Medulla oblongata (tissue), 1 donor: ENCODE data around the gene DHX30.
"Not testable (repeated sequence)": the region's sequence is repeated elsewhere in the genome, so short reads cannot be mapped to it uniquely, and the experiment has no call there.

Experiments used
- DNase-seq: peaks from one replicate; pipeline ENCODE4 v3.0.0-alpha.2; 2015; ENCODE audit errors: extremely low spot score

The DHX30 gene, protein sequence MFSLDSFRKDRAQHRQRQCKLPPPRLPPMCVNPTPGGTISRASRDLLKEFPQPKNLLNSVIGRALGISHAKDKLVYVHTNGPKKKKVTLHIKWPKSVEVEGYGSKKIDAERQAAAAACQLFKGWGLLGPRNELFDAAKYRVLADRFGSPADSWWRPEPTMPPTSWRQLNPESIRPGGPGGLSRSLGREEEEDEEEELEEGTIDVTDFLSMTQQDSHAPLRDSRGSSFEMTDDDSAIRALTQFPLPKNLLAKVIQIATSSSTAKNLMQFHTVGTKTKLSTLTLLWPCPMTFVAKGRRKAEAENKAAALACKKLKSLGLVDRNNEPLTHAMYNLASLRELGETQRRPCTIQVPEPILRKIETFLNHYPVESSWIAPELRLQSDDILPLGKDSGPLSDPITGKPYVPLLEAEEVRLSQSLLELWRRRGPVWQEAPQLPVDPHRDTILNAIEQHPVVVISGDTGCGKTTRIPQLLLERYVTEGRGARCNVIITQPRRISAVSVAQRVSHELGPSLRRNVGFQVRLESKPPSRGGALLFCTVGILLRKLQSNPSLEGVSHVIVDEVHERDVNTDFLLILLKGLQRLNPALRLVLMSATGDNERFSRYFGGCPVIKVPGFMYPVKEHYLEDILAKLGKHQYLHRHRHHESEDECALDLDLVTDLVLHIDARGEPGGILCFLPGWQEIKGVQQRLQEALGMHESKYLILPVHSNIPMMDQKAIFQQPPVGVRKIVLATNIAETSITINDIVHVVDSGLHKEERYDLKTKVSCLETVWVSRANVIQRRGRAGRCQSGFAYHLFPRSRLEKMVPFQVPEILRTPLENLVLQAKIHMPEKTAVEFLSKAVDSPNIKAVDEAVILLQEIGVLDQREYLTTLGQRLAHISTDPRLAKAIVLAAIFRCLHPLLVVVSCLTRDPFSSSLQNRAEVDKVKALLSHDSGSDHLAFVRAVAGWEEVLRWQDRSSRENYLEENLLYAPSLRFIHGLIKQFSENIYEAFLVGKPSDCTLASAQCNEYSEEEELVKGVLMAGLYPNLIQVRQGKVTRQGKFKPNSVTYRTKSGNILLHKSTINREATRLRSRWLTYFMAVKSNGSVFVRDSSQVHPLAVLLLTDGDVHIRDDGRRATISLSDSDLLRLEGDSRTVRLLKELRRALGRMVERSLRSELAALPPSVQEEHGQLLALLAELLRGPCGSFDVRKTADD

DNA sequence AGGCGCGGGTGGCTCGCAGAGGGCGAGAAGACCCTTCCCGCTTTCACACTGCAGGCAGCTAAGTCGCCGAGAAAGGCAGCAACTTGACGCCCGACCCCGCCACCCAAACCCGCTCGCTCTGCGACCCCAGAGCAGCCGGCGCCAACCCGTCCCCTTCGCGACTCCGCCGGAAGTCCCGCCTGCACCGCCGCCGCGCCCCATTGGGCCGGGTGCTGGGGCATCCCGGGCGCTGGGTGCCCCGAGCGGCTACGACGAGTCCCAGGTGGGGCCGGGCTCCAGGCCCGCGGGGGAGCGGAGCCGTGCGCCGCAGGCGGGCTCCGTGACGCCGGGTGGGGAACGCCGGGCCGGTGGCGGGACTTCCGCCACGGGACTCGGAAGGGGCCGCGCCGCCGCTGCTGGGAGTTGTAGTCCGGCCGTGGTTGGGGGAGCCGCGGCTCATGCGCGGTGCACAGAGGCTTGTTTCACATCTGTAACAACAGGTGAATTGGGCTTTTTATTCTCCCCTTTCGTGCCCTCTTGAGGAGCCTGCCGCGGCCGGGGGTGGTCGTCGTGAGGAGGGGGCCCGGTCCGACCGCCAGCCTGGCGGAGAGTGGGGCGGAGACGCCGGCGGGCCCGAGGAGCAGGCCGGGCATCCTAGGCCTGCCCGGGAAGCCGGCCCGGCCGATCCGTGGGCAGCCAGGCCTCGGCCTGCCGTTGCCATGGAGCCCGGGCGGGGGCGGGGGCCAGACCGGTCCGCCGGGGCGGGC is at the start of gene DHX30:
DHX30 (plus strand) TSS at position 405 of the 746 bp plus-strand sequence. CDS start 7,546 bp downstream, outside the sequence.
- peak; percentile 92 for DNase-seq

DNA sequence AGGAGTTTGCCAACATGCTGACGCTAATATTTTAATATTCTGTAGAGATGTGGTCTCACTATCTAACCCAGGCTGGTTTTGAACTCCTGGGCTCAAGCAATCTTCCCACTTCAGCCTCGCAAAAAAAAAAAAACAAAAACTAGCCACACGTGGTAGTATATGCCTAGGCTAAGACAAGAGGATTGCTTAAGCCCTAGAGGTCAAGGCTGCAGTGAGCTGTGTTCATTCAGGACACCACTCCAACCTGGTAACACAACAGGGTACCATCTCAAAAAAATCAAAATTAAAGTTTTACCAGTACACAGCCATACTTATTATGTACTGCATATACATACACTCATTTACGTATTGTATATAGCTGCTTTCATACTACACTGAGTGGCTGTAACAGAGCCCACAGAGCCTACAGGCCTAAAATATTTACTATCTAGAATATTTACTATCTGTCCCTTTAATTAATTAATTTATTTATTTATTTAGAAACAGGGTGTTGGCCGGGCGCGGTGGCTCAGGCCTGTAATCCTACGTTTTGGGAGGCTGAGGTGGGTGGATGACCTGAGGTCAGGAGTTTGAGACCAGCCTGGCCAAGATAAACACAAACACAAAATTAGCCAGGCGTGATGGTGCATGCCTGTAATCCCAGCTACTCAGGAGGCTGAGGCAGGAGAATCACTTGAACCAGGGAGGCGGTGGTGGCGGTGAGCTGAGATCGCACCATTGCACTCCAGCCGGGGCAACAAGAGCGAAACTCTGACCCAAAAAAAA is 44.5 kb upstream of the DHX30 start:
- DNase-seq = no peak

DNA sequence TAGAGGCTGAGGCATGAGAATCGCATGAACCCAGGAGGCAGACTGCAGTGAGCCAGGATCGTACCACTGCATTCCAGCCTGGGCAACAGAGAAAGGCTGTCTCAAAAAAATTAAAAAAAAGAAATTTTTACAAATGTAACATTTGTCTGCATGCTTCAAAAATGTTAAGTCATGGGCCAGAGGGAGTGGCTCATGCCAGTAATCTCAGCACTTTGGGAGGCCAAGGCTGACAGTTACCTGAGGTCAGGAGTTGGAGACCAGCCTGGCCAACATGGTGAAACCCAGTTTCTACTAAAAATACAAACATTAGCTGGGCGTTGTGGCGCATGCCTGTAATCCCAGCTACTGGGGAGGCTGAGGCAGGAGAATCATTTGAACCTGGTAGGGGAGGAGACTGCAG is 42.7 kb upstream of the DHX30 start:
- DNase-seq = not testable (repeated sequence)

DNA sequence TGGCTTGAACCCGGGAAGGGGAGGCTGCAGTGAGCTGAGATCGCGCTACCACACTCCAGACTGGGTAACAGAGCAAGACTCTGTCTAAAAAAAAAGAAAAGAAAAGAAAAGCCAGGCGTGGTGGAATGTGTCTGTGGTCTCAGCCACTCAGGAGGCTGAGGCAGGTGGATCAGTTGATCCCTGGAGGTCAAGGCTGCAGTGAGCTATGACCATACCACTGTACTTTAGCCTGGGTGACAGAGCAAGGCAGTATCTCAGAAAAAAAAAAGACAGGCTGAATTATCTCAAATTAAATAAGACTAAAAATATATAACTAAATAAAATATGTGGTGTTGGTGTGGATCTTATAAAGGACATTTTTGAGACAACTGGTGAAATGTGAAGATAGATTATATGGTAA is 41.9 kb upstream of the DHX30 start:
- no peak for DNase-seq

DNA sequence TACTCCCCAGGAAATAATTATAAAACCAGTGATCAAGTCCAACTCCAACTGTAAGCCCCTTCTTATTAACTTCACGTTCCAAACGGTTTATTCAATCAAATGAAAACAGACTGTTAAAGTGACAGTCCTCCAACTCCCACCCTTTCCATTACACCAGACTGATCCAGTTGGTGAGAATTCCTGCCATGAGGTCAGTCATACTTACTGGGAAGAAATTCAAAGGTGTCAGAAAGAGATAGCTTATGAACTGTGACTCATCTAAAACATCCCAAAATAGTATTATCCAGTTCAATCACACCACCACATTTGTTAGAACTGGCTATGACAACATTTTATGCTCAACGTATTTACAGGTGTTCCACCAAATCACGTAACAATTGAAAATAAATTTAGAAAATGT is 40.7 kb upstream of the DHX30 start:
- DNase-seq = no peak

DNA sequence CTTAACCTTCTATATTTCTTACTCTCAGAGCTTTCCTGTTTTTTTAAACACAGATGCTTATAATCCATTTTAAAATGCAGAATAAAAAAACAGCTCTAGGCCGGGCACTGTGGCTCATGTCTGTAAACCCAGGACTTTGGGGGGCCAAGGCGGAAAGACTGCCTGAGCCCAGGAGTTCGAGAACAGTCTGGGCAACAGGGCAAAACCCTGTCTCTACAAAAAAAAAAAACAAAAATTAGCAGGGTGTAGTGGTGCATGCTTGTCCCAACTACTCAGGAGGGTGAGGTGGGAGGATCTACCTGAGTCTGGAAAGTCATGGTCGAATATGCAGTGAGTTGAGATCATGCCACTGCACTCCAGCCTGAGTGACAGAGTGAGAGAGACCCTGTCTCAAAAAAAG is 36.8 kb upstream of the DHX30 start:
- no peak for DNase-seq

DNA sequence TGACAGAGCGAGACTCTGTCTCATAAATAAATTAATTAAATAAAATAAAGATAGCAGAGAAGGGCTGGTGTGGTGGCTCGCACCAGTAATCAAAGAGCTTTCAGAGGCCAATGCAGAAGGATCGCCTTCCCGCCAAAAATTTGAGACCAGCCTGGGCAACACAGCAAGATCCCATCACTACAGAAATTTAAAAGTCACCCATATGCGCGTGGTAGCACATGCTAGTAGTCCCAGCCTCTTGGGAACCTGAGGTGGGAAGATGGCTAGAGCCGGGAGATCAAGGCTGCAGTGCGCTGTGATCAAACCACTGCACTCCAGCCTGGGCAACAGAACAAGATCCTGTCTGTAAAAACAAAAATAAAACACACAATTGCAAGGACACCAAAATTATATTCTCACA is 30.9 kb upstream of the DHX30 start:
- no peak for DNase-seq

DNA sequence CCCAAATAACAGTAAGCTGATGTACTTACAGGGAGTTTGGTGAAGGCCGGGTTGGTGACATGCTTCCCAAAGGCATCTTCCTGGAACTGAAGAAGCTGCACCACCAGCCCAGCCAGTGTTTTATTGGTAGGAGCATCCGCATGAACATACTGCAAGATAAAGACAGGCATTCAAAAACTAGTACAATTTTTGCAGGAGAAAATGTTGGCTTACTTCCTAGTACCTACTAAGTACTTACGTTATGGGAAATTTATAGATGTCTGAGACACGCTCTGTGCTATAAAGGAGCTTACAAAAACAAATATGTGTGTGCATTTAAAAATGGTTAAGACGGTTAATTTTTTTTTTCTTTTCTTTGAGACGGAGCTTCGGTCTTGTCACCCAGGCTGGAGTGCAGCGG is 30.1 kb upstream of the DHX30 start:
- no peak for DNase-seq

DNA sequence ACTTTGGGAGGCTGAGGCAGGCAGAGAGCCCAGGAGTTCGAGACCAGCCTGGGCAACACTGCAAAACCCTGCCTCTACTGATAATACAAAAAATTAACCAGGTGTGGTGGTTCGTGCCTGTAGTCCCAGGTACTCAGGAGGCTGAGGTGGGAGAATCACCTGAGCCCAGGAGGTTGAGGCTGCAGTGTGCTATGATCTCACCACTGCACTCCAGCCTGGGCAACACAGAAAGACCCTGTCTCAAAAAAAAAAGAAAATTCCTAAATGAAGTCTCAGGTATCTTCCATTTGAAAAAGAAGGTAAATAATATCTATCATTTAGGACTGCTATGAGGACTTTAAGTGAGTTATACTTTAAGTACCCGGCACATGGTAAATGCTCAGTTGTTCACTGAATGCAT is 24.2 kb upstream of the DHX30 start:
- no peak for DNase-seq

DNA sequence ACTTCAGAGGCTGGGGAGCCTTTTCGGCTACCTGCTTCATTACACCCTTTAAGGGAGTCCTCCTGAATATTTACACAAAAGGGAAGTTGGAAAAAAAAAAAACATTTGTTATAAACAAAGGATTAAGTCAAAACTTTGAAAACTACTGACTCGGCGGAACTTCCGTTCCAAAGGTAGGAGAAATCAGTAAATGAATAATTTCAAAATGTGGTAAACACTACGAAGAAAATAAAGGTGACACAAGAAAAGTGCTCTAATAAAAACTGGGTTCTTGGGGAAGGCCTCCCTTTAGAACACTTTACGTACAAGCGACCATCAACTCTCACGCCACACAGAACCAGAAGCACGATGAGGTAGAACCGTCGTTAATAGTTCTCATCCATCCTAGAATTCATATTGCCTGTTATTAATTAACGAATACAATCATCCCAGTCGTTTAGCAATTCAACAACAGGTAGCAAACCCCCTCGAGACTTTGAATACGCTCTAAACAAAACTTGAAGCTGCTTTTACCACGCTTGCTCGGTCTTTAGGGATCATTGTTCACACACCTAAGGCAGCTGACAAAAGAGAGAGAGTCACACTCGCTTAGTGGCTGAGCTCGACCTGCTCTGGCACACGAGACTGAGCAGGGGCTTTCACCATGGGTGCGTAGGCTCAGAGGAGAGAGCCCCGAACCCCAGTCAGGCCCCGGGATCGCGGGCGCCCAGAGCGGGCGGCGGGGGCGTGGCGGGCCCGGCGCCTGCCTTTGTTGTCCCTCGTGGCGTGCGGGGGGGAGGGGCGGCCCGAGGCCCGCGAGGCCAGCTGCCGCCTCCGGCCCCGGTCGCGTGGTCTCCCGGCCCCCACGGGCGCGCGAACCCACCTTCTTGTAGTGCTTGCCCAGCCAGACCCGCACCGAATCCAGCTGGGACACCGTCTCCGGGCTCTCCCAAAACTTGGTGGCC is 21.9 kb upstream of the DHX30 start:
- peak; percentile 61 for DNase-seq

DNA sequence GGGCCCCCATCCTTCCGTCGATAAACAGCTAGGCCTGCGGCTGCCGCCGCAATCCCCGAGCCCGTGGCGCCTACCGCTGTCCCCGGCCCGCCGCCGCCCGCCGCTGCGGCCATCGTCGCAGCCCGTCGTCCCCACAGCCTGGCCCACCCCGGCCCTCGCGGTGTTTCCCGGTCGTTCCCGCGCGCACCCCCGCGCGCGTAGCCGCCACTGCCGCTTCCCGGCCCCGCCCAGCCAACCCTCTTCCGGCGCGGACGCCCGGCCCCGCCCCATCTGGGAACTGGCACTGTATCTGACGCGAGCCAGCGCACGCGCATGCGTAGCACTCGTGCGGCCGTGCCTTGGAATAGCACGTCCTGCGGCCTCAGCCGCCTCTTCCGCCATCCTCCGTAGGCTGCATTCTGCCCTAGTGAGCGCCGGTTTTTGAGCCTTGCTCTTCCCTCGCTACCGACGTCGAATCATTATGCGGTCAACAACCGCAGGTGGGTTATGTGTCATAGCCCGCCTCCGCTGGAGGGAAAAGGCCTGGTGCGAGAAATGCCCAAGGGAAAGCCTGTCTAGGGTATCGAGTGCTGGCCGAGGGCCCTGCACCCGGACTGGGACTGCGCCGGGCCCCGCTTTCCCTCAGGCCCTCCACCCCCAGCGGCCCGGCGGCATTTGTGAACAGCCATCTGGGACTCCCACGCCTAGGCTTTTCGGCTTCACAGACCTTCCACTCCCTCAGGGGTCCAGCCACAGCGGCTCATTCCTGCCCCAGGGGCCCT is 21.1 kb upstream of the DHX30 start, which contains the start of gene SMARCC1:
SMARCC1 (minus strand) TSS at position 209 of the 761 bp plus-strand sequence; CDS start at position 113, 96 bp downstream.
- peak; percentile 97 for DNase-seq

DNA sequence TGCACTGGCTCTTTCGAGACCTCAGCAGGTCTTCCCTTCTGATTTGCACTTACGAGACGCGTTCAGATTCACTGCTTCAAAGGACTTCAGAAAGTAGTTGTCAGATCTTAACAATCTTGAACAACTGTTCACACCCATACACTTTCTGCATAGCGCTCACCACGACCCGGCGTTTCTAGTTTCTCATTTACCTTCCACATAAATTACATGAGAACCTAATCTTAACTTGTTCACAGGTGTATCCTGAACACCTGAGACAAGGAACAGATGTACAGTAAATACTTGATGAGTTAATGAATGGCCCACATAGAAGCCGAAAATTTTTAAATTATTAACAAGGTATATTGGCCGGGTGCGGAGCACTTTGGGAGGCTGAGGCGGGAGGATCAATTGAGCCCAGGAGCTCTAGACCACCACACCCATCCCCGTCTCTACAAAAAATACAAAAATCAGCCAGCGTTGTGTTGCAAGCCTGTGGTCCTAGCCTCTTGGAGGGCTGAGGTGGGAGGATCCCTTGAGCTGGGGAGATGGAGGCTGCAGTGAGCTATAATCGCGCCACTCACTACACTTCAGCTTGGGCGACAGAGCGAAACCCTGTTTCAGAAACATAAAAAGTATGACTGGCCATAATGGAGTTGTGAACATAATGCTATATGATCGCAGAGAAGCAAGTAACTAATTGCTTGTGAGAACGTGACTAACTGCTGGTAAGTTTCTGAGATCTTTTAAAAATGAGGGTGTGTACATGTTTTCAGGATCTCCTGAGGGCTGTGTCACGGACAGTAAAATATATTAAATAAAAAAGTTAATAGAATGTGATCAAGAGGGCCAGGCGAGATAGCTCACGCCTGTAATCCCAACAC is 20.3 kb upstream of the DHX30 start:
- no peak for DNase-seq

DNA sequence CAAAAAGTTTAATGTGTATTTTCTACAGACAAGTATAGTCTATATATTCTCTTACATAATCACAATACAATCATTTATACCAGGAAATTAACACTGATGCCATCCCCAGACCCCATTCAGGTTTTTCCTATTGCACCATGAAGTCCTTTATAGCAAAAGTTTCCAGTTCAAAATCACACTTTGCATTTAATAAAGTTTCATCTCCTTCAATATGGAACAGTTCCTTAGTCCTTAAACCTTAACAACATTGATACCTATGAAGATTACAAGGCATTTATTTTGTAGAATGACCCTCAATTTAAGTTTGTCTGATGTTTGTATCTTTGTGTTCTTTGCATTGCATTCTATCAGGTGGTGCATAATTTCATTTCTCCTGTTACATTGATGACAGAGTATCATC is 19.3 kb upstream of the DHX30 start:
- no peak for DNase-seq

DNA sequence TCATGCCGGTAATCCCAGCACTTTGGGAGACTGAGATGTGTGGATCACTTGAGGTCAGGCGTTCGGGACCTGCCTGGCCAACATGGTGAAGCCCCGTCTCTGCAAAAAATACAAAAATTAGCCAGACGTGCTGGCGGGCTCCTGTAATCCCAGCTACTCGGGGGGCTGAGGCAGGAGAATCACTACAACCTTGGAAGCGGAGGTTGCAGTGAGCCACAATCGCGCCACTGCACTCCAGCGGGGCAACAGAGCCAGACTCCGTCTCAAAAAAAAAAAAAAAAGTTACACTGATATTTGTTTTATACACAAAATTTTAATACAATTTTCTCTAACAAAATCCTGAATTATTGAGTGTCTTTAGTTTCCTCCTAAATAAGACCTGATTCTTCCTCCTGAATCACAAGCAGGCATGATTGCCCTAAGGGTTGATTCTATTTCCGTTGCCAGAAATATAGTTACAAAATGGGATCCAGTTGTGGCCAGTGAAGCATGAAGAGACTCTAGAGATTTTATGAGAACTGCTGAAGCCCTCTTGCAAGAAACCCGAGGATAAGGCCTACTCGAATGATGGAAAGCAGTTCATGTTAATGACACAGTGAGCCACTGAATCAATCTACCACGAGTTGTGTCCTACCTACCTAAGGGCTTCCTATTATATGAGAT is 11.6 kb upstream of the DHX30 start:
- no peak for DNase-seq

DNA sequence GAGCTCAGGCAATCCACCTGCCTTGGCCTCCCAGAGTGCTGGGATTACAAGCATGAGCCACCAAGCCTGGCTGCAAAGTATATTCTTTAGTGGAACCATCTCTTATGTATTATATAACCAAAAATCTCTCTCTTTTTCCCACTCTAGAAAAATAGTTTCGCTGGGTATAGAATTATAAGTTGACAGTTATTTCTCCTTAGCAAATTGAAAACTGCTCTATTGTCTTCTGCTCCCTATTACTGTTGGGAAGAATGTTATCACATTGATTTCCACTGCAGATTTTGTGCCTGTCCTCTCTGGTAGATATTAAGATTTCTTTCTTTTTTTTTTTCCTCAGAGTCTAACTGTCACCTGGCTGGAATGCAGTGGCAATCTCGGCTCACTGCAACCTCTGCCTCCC is 10.2 kb upstream of the DHX30 start:
- DNase-seq = no peak

DNA sequence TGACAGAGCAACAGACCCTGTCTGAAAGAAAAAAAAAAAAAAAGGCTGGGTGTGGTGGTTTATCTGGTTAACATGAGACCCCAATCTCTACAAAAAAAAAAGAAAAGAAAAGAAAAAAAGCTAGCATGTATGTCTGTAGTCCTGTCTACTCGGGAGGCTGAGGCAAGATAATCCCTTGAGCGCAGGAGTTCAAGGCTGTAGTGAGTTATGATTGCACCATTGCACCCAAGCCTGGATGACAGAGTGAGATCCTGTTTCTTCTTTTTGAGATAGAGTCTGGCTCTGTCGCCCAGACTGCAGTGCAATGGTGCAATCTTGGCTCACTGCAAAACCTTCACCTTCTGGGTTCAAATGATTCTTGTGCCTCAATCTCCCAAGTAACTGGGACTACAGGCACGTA is 8.4 kb upstream of the DHX30 start:
- DNase-seq = no peak

DNA sequence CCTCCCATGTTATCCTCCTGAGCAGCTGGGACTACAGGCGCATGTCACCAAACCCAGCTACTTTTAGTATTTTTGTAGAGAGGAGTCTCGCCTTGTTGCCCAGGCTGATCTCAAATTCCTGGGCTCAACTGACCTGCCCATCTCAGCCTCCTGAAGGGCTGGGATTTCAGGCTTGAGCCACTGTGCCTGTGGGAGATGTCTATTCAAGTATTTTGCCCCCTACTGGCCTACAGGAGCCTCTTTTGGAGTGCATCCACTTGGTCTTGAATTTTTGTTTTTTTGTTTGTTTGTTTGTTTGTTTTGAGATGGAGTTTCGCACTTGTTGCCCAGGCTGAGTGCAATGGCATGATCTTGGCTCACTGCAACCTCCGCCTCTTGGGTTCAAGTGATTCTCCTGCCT is 3.2 kb upstream of the DHX30 start:
- no peak for DNase-seq
